H1 (cell line): ENCODE data around the gene PPAN. TPM values are rescaled to one million over a fixed set of nuclear protein-coding genes. Genes with fewer than 3 reads are reported as not detected.

Experiments
- CTCF ChIA-PET: fragments of 300-600 bp; sonication (Branson Sonifier 250); formaldehyde crosslinking; loops from one replicate; lab custom pipeline; 2021; ENCODE audit not compliant: partially characterized antibody; lab: Charles Lee
- POLR2A ChIA-PET: fragments of 300-600 bp; sonication (Branson Sonifier 250); formaldehyde crosslinking; loops from one replicate; lab custom pipeline; 2021; ENCODE audit warnings: inconsistent platforms; ENCODE audit not compliant: partially characterized antibody; lab: Charles Lee
- DNase-seq, 2 experiments: peaks; one replicate each; pipeline versions ENCODE4 v3.0.0 to v3.0.0-alpha.2; 2010 to 2022; ENCODE audit warnings: low spot score in 2 of 2, low read depth in 1 of 2, mixed read lengths in 1 of 2
- FAIRE-seq: peaks from 2 replicates; lab custom pipeline; 2011; peaks lifted over from hg19 to GRCh38; lab: Jason Lieb, UNC
- H2AFZ ChIP-seq: 2 replicates; pipeline ENCODE4 v1.8.1; 2012; ENCODE audit warnings: low read length, inconsistent platforms
- H2AK5ac ChIP-seq: 2 replicates; pipeline ENCODE4 v1.6.1; 2013; ENCODE audit warnings: low read depth, low read length
- H2BK120ac ChIP-seq: replicated peaks from 2 replicates; pipeline ENCODE3; 2013; ENCODE audit warnings: low read depth, low read length, inconsistent platforms
- H2BK12ac ChIP-seq: 2 replicates; pipeline ENCODE4 v1.6.1; 2013; ENCODE audit warnings: low read depth, low read length
- H2BK15ac ChIP-seq: 2 replicates; pipeline ENCODE4 v1.6.1; 2013; ENCODE audit warnings: low read length
- H2BK20ac ChIP-seq: 2 replicates; pipeline ENCODE4 v1.6.1; 2013; ENCODE audit warnings: low read length
- H2BK5ac ChIP-seq: 2 replicates; pipeline ENCODE4 v1.6.1; 2013; ENCODE audit warnings: low read depth, low read length
- H3K14ac ChIP-seq: 2 replicates; pipeline ENCODE4 v1.6.1; 2013; ENCODE audit warnings: inconsistent platforms; ENCODE audit not compliant: insufficient read length
- H3K18ac ChIP-seq: 2 replicates; pipeline ENCODE4 v1.6.1; 2013; ENCODE audit warnings: low read length; ENCODE audit errors: extremely low read depth
- H3K23ac ChIP-seq: 2 replicates; pipeline ENCODE4 v1.6.1; 2013; ENCODE audit warnings: inconsistent platforms; ENCODE audit not compliant: insufficient read length
- H3K23me2 ChIP-seq: 2 replicates; pipeline ENCODE4 v1.6.1; 2013; ENCODE audit warnings: low read depth, low read length
- H3K27ac ChIP-seq: 2 replicates; pipeline ENCODE4 v1.6.1; 2011; ENCODE audit warnings: low read depth, low read length, inconsistent platforms
- H3K27me3 ChIP-seq, 4 experiments: replicated peaks in 1 of 4; 1 replicate in 1 of 4; 2 replicates in 3 of 4; pipeline versions ENCODE4 v1.6.1 to v1.8.1; 2011 to 2013; ENCODE audit warnings: low read length in 3 of 4, mild to moderate bottlenecking in 3 of 4, inconsistent platforms in 2 of 4, mixed read lengths in 2 of 4, moderate library complexity in 1 of 4; ENCODE audit not compliant: control insufficient read depth in 3 of 4, insufficient read depth in 3 of 4; ENCODE audit errors: extremely low read depth in 1 of 4
- H3K36me3 ChIP-seq, 4 experiments: 2 replicates each; pipeline versions ENCODE4 v1.6.1 to v1.8.1; 2011 to 2013; ENCODE audit warnings: mild to moderate bottlenecking in 4 of 4, low read length in 3 of 4, moderate library complexity in 2 of 4, control low read depth in 1 of 4, inconsistent platforms in 1 of 4; ENCODE audit not compliant: insufficient read depth in 4 of 4, control insufficient read depth in 2 of 4
- H3K4ac ChIP-seq: replicated peaks from 2 replicates; pipeline ENCODE3; 2013; ENCODE audit warnings: low read length, low read depth, mixed read lengths, inconsistent platforms; ENCODE audit not compliant: insufficient read length
- H3K4me1 ChIP-seq, 4 experiments: replicated peaks in 1 of 4; 1 replicate in 1 of 4; 2 replicates in 3 of 4; pipeline versions ENCODE4 v1.6.1 to v1.8.1; 2011 to 2013; ENCODE audit warnings: low read length in 3 of 4, inconsistent platforms in 2 of 4, mixed read lengths in 1 of 4; ENCODE audit not compliant: insufficient read depth in 4 of 4, control insufficient read depth in 3 of 4
- H3K4me2 ChIP-seq, 2 experiments: 2 replicates each; pipeline versions ENCODE4 v1.6.1 to v1.8.1; 2011 to 2013; ENCODE audit warnings: low read depth in 2 of 2, low read length in 2 of 2, control low read depth in 1 of 2, inconsistent platforms in 1 of 2, mild to moderate bottlenecking in 1 of 2; ENCODE audit not compliant: insufficient read depth in 1 of 2
- H3K4me3 ChIP-seq, 4 experiments: fragments of 200-600, 300-600 bp in 1 of 4; sonication (generic), shearing (Covaris generic), sonication (Bioruptor Twin) in 1 of 4; 2 replicates each; pipeline versions ENCODE4 v1.5.1 to v1.8.1; 2011 to 2016; ENCODE audit warnings: low read length in 4 of 4, low read depth in 3 of 4, control low read depth in 2 of 4, inconsistent platforms in 2 of 4, mild to moderate bottlenecking in 2 of 4, mixed read lengths in 1 of 4, moderate library complexity in 1 of 4; ENCODE audit not compliant: insufficient read depth in 2 of 4; ENCODE audit errors: extremely low read depth in 1 of 4
- H3K56ac ChIP-seq: replicated peaks from 2 replicates; pipeline ENCODE3; 2013; ENCODE audit warnings: low read depth, mild to moderate bottlenecking, mixed read lengths, low read length, inconsistent platforms; ENCODE audit not compliant: insufficient read length
- H3K79me1 ChIP-seq: 2 replicates; pipeline ENCODE4 v1.6.1; 2013; ENCODE audit warnings: low read depth, low read length, control low read depth
- H3K79me2 ChIP-seq, 2 experiments: 2 replicates each; pipeline versions ENCODE4 v1.6.1 to v1.8.1; 2012 to 2013; ENCODE audit warnings: low read length in 2 of 2, mild to moderate bottlenecking in 2 of 2, inconsistent platforms in 1 of 2; ENCODE audit not compliant: insufficient read depth in 2 of 2, control insufficient read depth in 1 of 2
- H3K9ac ChIP-seq, 4 experiments: replicated peaks in 1 of 4; 1 replicate in 1 of 4; 2 replicates in 3 of 4; pipeline versions ENCODE4 v1.6.1 to v1.8.1; 2011 to 2013; ENCODE audit warnings: low read depth in 3 of 4, low read length in 3 of 4, control low read depth in 2 of 4, mild to moderate bottlenecking in 2 of 4, moderate library complexity in 2 of 4, inconsistent platforms in 1 of 4; ENCODE audit errors: extremely low read depth in 1 of 4
- H3K9me3 ChIP-seq, 2 experiments: 2 replicates each; pipeline versions ENCODE4 v1.6.1 to v1.8.1; 2012 to 2013; ENCODE audit warnings: mild to moderate bottlenecking in 2 of 2, moderate library complexity in 2 of 2, control low read depth in 1 of 2, inconsistent platforms in 1 of 2, low read depth in 1 of 2, low read length in 1 of 2, mixed read lengths in 1 of 2; ENCODE audit not compliant: insufficient read depth in 2 of 2
- H4K20me1 ChIP-seq, 2 experiments: replicated peaks in 1 of 2; 2 replicates each; pipeline versions ENCODE3 to v1.8.1; 2011 to 2013; ENCODE audit warnings: inconsistent platforms in 2 of 2, low read length in 2 of 2, mild to moderate bottlenecking in 1 of 2; ENCODE audit not compliant: insufficient read depth in 2 of 2, control insufficient read depth in 1 of 2
- H4K5ac ChIP-seq: 2 replicates; pipeline ENCODE4 v1.6.1; 2013; ENCODE audit warnings: low read length, low read depth, mixed read lengths, inconsistent platforms; ENCODE audit not compliant: insufficient read length
- H4K8ac ChIP-seq: 2 replicates; pipeline ENCODE4 v1.8.0; 2013; ENCODE audit warnings: mild to moderate bottlenecking, moderate library complexity, low read length, inconsistent platforms; ENCODE audit not compliant: insufficient read depth; ENCODE audit errors: extremely low read depth
- H4K91ac ChIP-seq: replicated peaks from 2 replicates; pipeline ENCODE3; 2013; ENCODE audit warnings: low read length, mixed read lengths, inconsistent platforms; ENCODE audit not compliant: insufficient read length
- ATF3 ChIP-seq: IDR thresholded peaks from 2 replicates; pipeline ENCODE4 v1.6.1; 2011; ENCODE audit warnings: low read depth, mild to moderate bottlenecking, low read length; ENCODE audit not compliant: insufficient read depth
- BACH1 ChIP-seq: IDR thresholded peaks from 2 replicates; pipeline ENCODE4 v1.6.1; 2012; ENCODE audit warnings: low read length, improper control_type of control experiment
- BRCA1 ChIP-seq: IDR thresholded peaks from 2 replicates; pipeline ENCODE4 v1.6.1; 2012; ENCODE audit warnings: low read depth, low read length, improper control_type of control experiment
- EP300 ChIP-seq, 2 experiments: IDR thresholded peaks; 1 replicate in 1 of 2; 2 replicates in 1 of 2; pipeline ENCODE4 v1.6.1; 2011 to 2012; ENCODE audit warnings: low read depth in 2 of 2, low read length in 2 of 2, mild to moderate bottlenecking in 2 of 2, borderline replicate concordance in 1 of 2, inconsistent platforms in 1 of 2, moderate library complexity in 1 of 2
- EZH2 ChIP-seq: fragments of 200-600 bp; sonication (generic); IDR thresholded peaks from 2 replicates; pipeline ENCODE4 v1.7.1; 2012; ENCODE audit warnings: low read depth, mild to moderate bottlenecking, moderate library complexity, low read length, inconsistent platforms; ENCODE audit not compliant: severe bottlenecking
- POLR2AphosphoS5 ChIP-seq: IDR thresholded peaks from 2 replicates; pipeline ENCODE4 v1.6.1; 2011; ENCODE audit warnings: low read depth, low read length
- RNF2 ChIP-seq: fragments of 200-900, 300-1000 bp; sonication (generic); IDR thresholded peaks from 2 replicates; pipeline ENCODE4 v1.7.1; 2016; ENCODE audit warnings: borderline replicate concordance, low read depth, mild to moderate bottlenecking, antibody characterized with exemption, low read length; ENCODE audit not compliant: poor library complexity, severe bottlenecking; ENCODE audit errors: missing control alignments
- USF2 ChIP-seq: IDR thresholded peaks from 2 replicates; pipeline ENCODE4 v1.6.1; 2011; ENCODE audit warnings: low read length, improper control_type of control experiment
- WGBS, 2 experiments: shearing (Covaris generic) in 1 of 2; methylation state at CpG; one replicate each; pipeline versions ENCODE4 v1.1.6 to v1.1.7; 2013 to 2015; ENCODE audit warnings: low lambda C conversion rate in 2 of 2, mixed read lengths in 2 of 2, inconsistent platforms in 1 of 2, low coverage in 1 of 2, missing lambda C conversion rate in 1 of 2; ENCODE audit not compliant: insufficient replicate concordance in 2 of 2, insufficient coverage in 1 of 2, insufficient read length in 1 of 2; ENCODE audit errors: extremely low coverage in 1 of 2, missing lambda C conversion rate in 1 of 2; 5-methylcytosine and 5-hydroxymethylcytosine counted together
- polyA plus RNA-seq, 7 experiments: library from polyadenylated mRNA; depleted of rRNA in 3 of 7; stranded (reverse) in 5 of 7; unstranded in 2 of 7; fragments of >200 nt in 5 of 7; fragments of 200-250 nt in 2 of 7; gene quantifications; 1 replicate in 5 of 7; 2 replicates in 1 of 7; 4 replicates in 1 of 7; pipeline versions ENCODE4 v1.2.1 to v1.2.3, GENCODE V29; 2011 to 2013; ENCODE audit warnings: missing spikeins in 2 of 7, mixed read lengths in 2 of 7
- total RNA-seq: library from RNA; stranded (reverse); fragmentation: NEBNext Ultra II Directional; extraction: Animal tissue kit (Norgen Biotek cat#: 25700); gene quantifications from 2 replicates; pipeline ENCODE4 v1.2.1, GENCODE V29; 2021

PPAN gene
- total and polyA plus RNA-seq, 2 of the 8 experiments (the other 6 are each of a cell fraction or from before 2014, with no cell fraction given): 48.8 to 74.4 TPM

- peak overlapping the region; percentile 98 for H4K8ac ChIP-seq
- TF ChIP-seq ATF3 (no peak), RNF2 (peak; percentile 53), EZH2 (no peak), POLR2AphosphoS5 (no peak), BRCA1 (no peak), BACH1 (0 out of 2 replicates have a peak, but pooled peaks have one; percentile 3), EP300 (IDR thresholded peaks at IDR 0.05; ENCODE audit: borderline replicate concordance in 1 of 2, low read depth in 2 of 2, low read length in 2 of 2) (no peak), USF2 (no peak)
Measured at GRCh38 chr19:10095948-10096614, 10.1 kb upstream of the PPAN start.

More at GRCh38 chr19:10095948-10096614, 10.1 kb upstream of the PPAN start:
- peaks cover 0 to 6% (median 2%) of the 10 kb centered on the region in 4 experiments; a peak in 3 of 7 replicates for H3K4me1 ChIP-seq
- WGBS, 2 experiments: 6% methylated on average over 48 of the region's 97 CpGs; no CpG with 5 or more reads in 1 of the 2 experiments
- H4K20me1 ChIP-seq: peaks cover 0 to 5% of the 10 kb centered on the region in 2 experiments
- no peak overlapping the region for H3K23ac ChIP-seq
- peaks cover 0 to 2% of the 10 kb centered on the region in 2 experiments; a peak in 1 of 4 replicates for H3K9me3 ChIP-seq
- no peak overlapping the region for H2BK120ac ChIP-seq
- no peak overlapping the region for H3K4ac ChIP-seq
- ChIA-PET POLR2A (interaction anchor here (0.7 to 15.1 kb wide), 7 partner anchors 9 to 405 kb away, joined by 3 to 240 read pairs (median 3); partner anchors contain the start of genes P2RY11, PPAN and SHFL), CTCF (interaction anchor here (0.6 to 1.4 kb wide), 9 partner anchors 23 to 306 kb away, joined by 3 to 4 read pairs (median 3); no protein-coding TSS in a partner anchor)
- peak overlapping the region; percentile 98 for H4K91ac ChIP-seq
- peak overlapping the region; percentile 41 to 76; a peak in 3 of 4 replicates for H3K4me2 ChIP-seq
- H2AFZ ChIP-seq: peak overlapping the region; percentile 92; the same call in 1 of the 2 replicates
- no peak overlapping the region for H3K27ac ChIP-seq
- peaks cover 2% of the 10 kb centered on the region; the same call in 1 of the 2 replicates for H3K23me2 ChIP-seq
- no peak overlapping the region for H3K14ac ChIP-seq
- peak overlapping the region; percentile 77; the same call in 1 of the 2 replicates for H2BK5ac ChIP-seq
- no peak overlapping the region for H2AK5ac ChIP-seq
- H3K4me3 ChIP-seq: peak overlapping the region; percentile 29 to 57 (median 39)
- H4K5ac ChIP-seq: peak overlapping the region; percentile 81
- peak overlapping the region in 2 of 4 experiments; percentile 70 to 77; a peak in 5 of 7 replicates for H3K9ac ChIP-seq
- peak overlapping the region; percentile 93; the same call in 1 of the 2 replicates for H3K18ac ChIP-seq
- no peak overlapping the region for H2BK15ac ChIP-seq
- no peaks in the 10 kb centered on the region for H3K79me2 ChIP-seq
- H2BK20ac ChIP-seq: no peak overlapping the region
- peaks cover 8 to 29% (median 23%) of the 10 kb centered on the region in 4 experiments for H3K27me3 ChIP-seq
- no peaks in the 10 kb centered on the region; a peak in 1 of 8 replicates for H3K36me3 ChIP-seq
- peak overlapping the region; percentile 23; the same call in 1 of the 2 replicates for H2BK12ac ChIP-seq
- FAIRE-seq (no peak), DNase-seq (peak; percentile 79 to 96)
- H3K56ac ChIP-seq: no peak overlapping the region
- no peaks in the 10 kb centered on the region for H3K79me1 ChIP-seq
